Measurements from ENCODE around the gene C1orf146.

- TF ChIP-seq CTCF (IDR thresholded peaks at IDR 0.05) (no peak), POLR2A (IDR thresholded peaks at IDR 0.05) (no peak)
Observed at GRCh38 chr1:92277105-92277723, 59.5 kb downstream of the C1orf146 start.
